ENCODE data around the gene MCHR1. TPM values are rescaled to one million over a fixed set of nuclear protein-coding genes. Genes with fewer than 3 reads are reported as not detected.
"Not testable (repeated sequence)": the region's sequence is repeated elsewhere in the genome, so short reads cannot be mapped to it uniquely, and the experiment has no call there.

Gene MCHR1
- polyA plus RNA-seq, 3 donors: 0.05 to 0.09 TPM; not detected in 1

GRCh38 chr22:40654522-40655167, 24.6 kb upstream of the MCHR1 start:
- Mint-ChIP-seq H3K4me3 (no peak overlapping the region), H3K36me3 (no peaks in the 10 kb centered on the region), H3K9me3 (peaks cover 0 to 2% (median 0%) of the 10 kb centered on the region in 7 donors), H3K27me3 (ENCODE audit: low read depth in 3 of 3) (peaks cover 2 to 14% (median 3%) of the 10 kb centered on the region in 3 donors), H3K27ac (peak overlapping the region in 4 of 7 donors; percentile 19 to 68 (median 53)), H3K4me1 (peaks cover 7% of the 10 kb centered on the region)
- DNase-seq: no peak
- H4K20me1 ChIP-seq (ENCODE audit: insufficient read depth, low read length): no peaks in the 10 kb centered on the region
- H3K4me1 ChIP-seq (ENCODE audit: control insufficient read depth in 1 of 2, insufficient read depth in 2 of 2, low read length in 2 of 2): peaks cover 6 to 16% of the 10 kb centered on the region in 2 donors
- no peak overlapping the region for H3K4me2 ChIP-seq (replicated peaks; ENCODE audit: extremely low read depth, low read length, poor library complexity, severe bottlenecking)
- no peaks in the 10 kb centered on the region for H3K27me3 ChIP-seq (ENCODE audit: control insufficient read depth in 2 of 2, insufficient read depth in 2 of 2, low read length in 2 of 2)
- peak overlapping the region; percentile 46 for H2AFZ ChIP-seq (ENCODE audit: insufficient read depth, low read depth, low read length, poor library complexity, severe bottlenecking)
- no peaks in the 10 kb centered on the region for H3K9me3 ChIP-seq (replicated peaks in 1 of 2; ENCODE audit: control insufficient read depth in 1 of 2, insufficient read depth in 1 of 2, low read length in 2 of 2)
- no peak overlapping the region for H3K27ac ChIP-seq (ENCODE audit: low read depth in 1 of 2, low read length in 2 of 2)
- no peaks in the 10 kb centered on the region for H3K36me3 ChIP-seq (replicated peaks in 1 of 2; ENCODE audit: control insufficient read depth in 1 of 2, insufficient read depth in 2 of 2, low read length in 2 of 2)
- intact Hi-C loops (cut with micrococcal nuclease): loop anchor here in 1 of 2 donors (10.0 kb wide), 1 partner anchor 240 kb away; no protein-coding TSS in a partner anchor
- no peak overlapping the region for H3K9ac ChIP-seq (ENCODE audit: insufficient read depth, low read length, poor library complexity, severe bottlenecking)
- 71% methylated on average over 9 of the region's 11 CpGs for WGBS (ENCODE audit: insufficient coverage)
- H3K79me2 ChIP-seq (ENCODE audit: insufficient read depth, low read length): no peaks in the 10 kb centered on the region
- no peak overlapping the region for H3K4me3 ChIP-seq (replicated peaks in 1 of 3; ENCODE audit: low read depth in 2 of 3, low read length in 3 of 3)
- TF ChIP-seq CTCF (IDR thresholded peaks at IDR 0.05): no peak

GRCh38 chr22:40655941-40656340, 23.3 kb upstream of the MCHR1 start:
- not testable (repeated sequence) for H3K36me3 Mint-ChIP-seq; DNase-seq; H3K9me3 ChIP-seq (replicated peaks in 1 of 2; ENCODE audit: control insufficient read depth in 1 of 2, insufficient read depth in 1 of 2, low read length in 2 of 2); H3K79me2 ChIP-seq (ENCODE audit: insufficient read depth, low read length); H3K4me2 ChIP-seq (replicated peaks; ENCODE audit: extremely low read depth, low read length, poor library complexity, severe bottlenecking); H3K9me3 Mint-ChIP-seq; H3K27ac Mint-ChIP-seq; H3K4me3 ChIP-seq (replicated peaks in 1 of 3; ENCODE audit: low read depth in 2 of 3, low read length in 3 of 3); H3K27ac ChIP-seq (ENCODE audit: low read depth in 1 of 2, low read length in 2 of 2); H4K20me1 ChIP-seq (ENCODE audit: insufficient read depth, low read length); H3K4me3 Mint-ChIP-seq; H3K9ac ChIP-seq (ENCODE audit: insufficient read depth, low read length, poor library complexity, severe bottlenecking); H3K27me3 ChIP-seq (ENCODE audit: control insufficient read depth in 2 of 2, insufficient read depth in 2 of 2, low read length in 2 of 2); H2AFZ ChIP-seq (ENCODE audit: insufficient read depth, low read depth, low read length, poor library complexity, severe bottlenecking); H3K36me3 ChIP-seq (replicated peaks in 1 of 2; ENCODE audit: control insufficient read depth in 1 of 2, insufficient read depth in 2 of 2, low read length in 2 of 2)
- intact Hi-C loops (cut with micrococcal nuclease): loop anchor here in 1 of 2 donors (10.0 kb wide), 1 partner anchor 239 kb away; no protein-coding TSS in a partner anchor
- H3K4me1 ChIP-seq (ENCODE audit: control insufficient read depth in 1 of 2, insufficient read depth in 2 of 2, low read length in 2 of 2): peaks cover 6 to 16% of the 10 kb centered on the region in 2 donors
- no CpG with 5 or more reads among the region's 3 CpGs for WGBS (ENCODE audit: insufficient coverage)
- Mint-ChIP-seq H3K4me1 (peaks cover 11% of the 10 kb centered on the region), H3K27me3 (ENCODE audit: low read depth in 3 of 3) (peaks cover 2 to 14% (median 3%) of the 10 kb centered on the region in 3 donors)

GRCh38 chr22:40656651-40657050, 22.6 kb upstream of the MCHR1 start:
- H3K36me3 Mint-ChIP-seq: not testable (repeated sequence)

More at GRCh38 chr22:40656651-40657050, 22.6 kb upstream of the MCHR1 start:
- peaks cover 2 to 16% (median 3%) of the 10 kb centered on the region in 3 donors for H3K27me3 Mint-ChIP-seq (ENCODE audit: low read depth in 3 of 3)
- not testable (repeated sequence) for H3K36me3 ChIP-seq (replicated peaks in 1 of 2; ENCODE audit: control insufficient read depth in 1 of 2, insufficient read depth in 2 of 2, low read length in 2 of 2); H2AFZ ChIP-seq (ENCODE audit: insufficient read depth, low read depth, low read length, poor library complexity, severe bottlenecking); H3K4me1 Mint-ChIP-seq; H3K4me3 ChIP-seq (replicated peaks in 1 of 3; ENCODE audit: low read depth in 2 of 3, low read length in 3 of 3); H4K20me1 ChIP-seq (ENCODE audit: insufficient read depth, low read length); H3K4me3 Mint-ChIP-seq; H3K9me3 Mint-ChIP-seq; DNase-seq; H3K9me3 ChIP-seq (replicated peaks in 1 of 2; ENCODE audit: control insufficient read depth in 1 of 2, insufficient read depth in 1 of 2, low read length in 2 of 2); H3K27me3 ChIP-seq (ENCODE audit: control insufficient read depth in 2 of 2, insufficient read depth in 2 of 2, low read length in 2 of 2); H3K27ac Mint-ChIP-seq; H3K4me2 ChIP-seq (replicated peaks; ENCODE audit: extremely low read depth, low read length, poor library complexity, severe bottlenecking); H3K79me2 ChIP-seq (ENCODE audit: insufficient read depth, low read length); H3K27ac ChIP-seq (ENCODE audit: low read depth in 1 of 2, low read length in 2 of 2); H3K9ac ChIP-seq (ENCODE audit: insufficient read depth, low read length, poor library complexity, severe bottlenecking)
- WGBS (ENCODE audit: insufficient coverage): 99% methylated on average over 6 of the region's 10 CpGs
- intact Hi-C loops (cut with micrococcal nuclease): loop anchor here in 1 of 2 donors (10.0 kb wide), 1 partner anchor 238 kb away; no protein-coding TSS in a partner anchor
- H3K4me1 ChIP-seq (ENCODE audit: control insufficient read depth in 1 of 2, insufficient read depth in 2 of 2, low read length in 2 of 2): peaks cover 6 to 11% of the 10 kb centered on the region in 2 donors

Measured in CD14-positive monocyte (primary cell).